H1 (cell line): ENCODE measurements around the gene CLDN3. TPM values are rescaled to one million over a fixed set of nuclear protein-coding genes. Genes with fewer than 3 reads are reported as not detected.

Source experiments
- BACH1 ChIP-seq: IDR thresholded peaks from 2 replicates; pipeline ENCODE4 v1.6.1; 2012; ENCODE audit warnings: low read length, improper control_type of control experiment
- BRCA1 ChIP-seq: IDR thresholded peaks from 2 replicates; pipeline ENCODE4 v1.6.1; 2012; ENCODE audit warnings: low read depth, low read length, improper control_type of control experiment
- CHD1 ChIP-seq: IDR thresholded peaks from 2 replicates; pipeline ENCODE4 v1.6.1; 2012; ENCODE audit warnings: low read depth, low read length, improper control_type of control experiment
- CHD2 ChIP-seq: IDR thresholded peaks from 2 replicates; pipeline ENCODE4 v1.6.1; 2012; ENCODE audit warnings: low read length, improper control_type of control experiment
- CTBP2 ChIP-seq: IDR thresholded peaks from 2 replicates; pipeline ENCODE4 v1.7.0; 2011; ENCODE audit warnings: borderline replicate concordance, mild to moderate bottlenecking, moderate library complexity, mixed read lengths, low read length; ENCODE audit not compliant: insufficient read depth, insufficient read length
- EZH2 ChIP-seq: fragments of 200-600 bp; sonication (generic); IDR thresholded peaks from 2 replicates; pipeline ENCODE4 v1.7.1; 2012; ENCODE audit warnings: low read depth, mild to moderate bottlenecking, moderate library complexity, low read length, inconsistent platforms; ENCODE audit not compliant: severe bottlenecking
- JUN ChIP-seq: IDR thresholded peaks from 2 replicates; pipeline ENCODE4 v1.6.1; 2011; ENCODE audit warnings: low read depth, mild to moderate bottlenecking, improper control_type of control experiment, low read length
- KDM1A ChIP-seq: fragments of 200-600, 300-600 bp; sonication (generic); IDR thresholded peaks from 2 replicates; pipeline ENCODE4 v1.7.1; 2016; ENCODE audit warnings: mild to moderate bottlenecking, low read length, borderline replicate concordance
- KDM5A ChIP-seq: fragments of 200-600 bp; IDR thresholded peaks from 2 replicates; pipeline ENCODE4 v1.7.1; 2012; ENCODE audit warnings: mild to moderate bottlenecking, low read length, inconsistent platforms, mixed read lengths
- MAFK ChIP-seq: IDR thresholded peaks from 2 replicates; pipeline ENCODE4 v1.6.1; 2012; ENCODE audit warnings: low read depth, mild to moderate bottlenecking, improper control_type of control experiment, low read length
- NANOG ChIP-seq: IDR thresholded peaks from 2 replicates; pipeline ENCODE4 v1.6.1; 2011; ENCODE audit warnings: low read length, low read depth, mild to moderate bottlenecking, inconsistent platforms; ENCODE audit not compliant: insufficient read depth, poor library complexity, severe bottlenecking
- POU5F1 ChIP-seq: IDR thresholded peaks from 2 replicates; pipeline ENCODE4 v1.6.1; 2011; ENCODE audit warnings: low read depth, mild to moderate bottlenecking, low read length, moderate library complexity
- RAD21 ChIP-seq, 2 experiments: IDR thresholded peaks in 1 of 2; conservative IDR thresholded peaks in 1 of 2; 2 replicates each; pipeline ENCODE4 v1.6.1; 2011; ENCODE audit warnings: low read depth in 2 of 2, low read length in 2 of 2, improper control_type of control experiment in 1 of 2, inconsistent platforms in 1 of 2, mild to moderate bottlenecking in 1 of 2, moderate library complexity in 1 of 2
- SAP30 ChIP-seq: fragments of 300-600 bp; sonication (generic); IDR thresholded peaks from 2 replicates; pipeline ENCODE4 v1.7.1; 2012; ENCODE audit warnings: low read length, moderate library complexity, mild to moderate bottlenecking, inconsistent platforms; ENCODE audit not compliant: insufficient read depth, insufficient replicate concordance
- SIN3A ChIP-seq, 2 experiments: IDR thresholded peaks in 1 of 2; conservative IDR thresholded peaks in 1 of 2; 2 replicates each; pipeline ENCODE4 v1.6.1; 2011 to 2012; ENCODE audit warnings: low read length in 2 of 2, improper control_type of control experiment in 1 of 2, low read depth in 1 of 2, mild to moderate bottlenecking in 1 of 2
- SRF ChIP-seq: IDR thresholded peaks from 2 replicates; pipeline ENCODE4 v1.6.1; 2011; ENCODE audit warnings: mild to moderate bottlenecking, low read depth, low read length, moderate library complexity
- TCF12 ChIP-seq: IDR thresholded peaks from 2 replicates; pipeline ENCODE4 v1.6.1; 2011; ENCODE audit warnings: low read depth, mild to moderate bottlenecking, low read length
- polyA plus RNA-seq, 7 experiments: library from polyadenylated mRNA; depleted of rRNA in 3 of 7; stranded (reverse) in 5 of 7; unstranded in 2 of 7; fragments of >200 nt in 5 of 7; fragments of 200-250 nt in 2 of 7; gene quantifications; 1 replicate in 5 of 7; 2 replicates in 1 of 7; 4 replicates in 1 of 7; pipeline versions ENCODE4 v1.2.1 to v1.2.3, GENCODE V29; 2011 to 2013; ENCODE audit warnings: missing spikeins in 2 of 7, mixed read lengths in 2 of 7
- total RNA-seq: library from RNA; stranded (reverse); fragmentation: NEBNext Ultra II Directional; extraction: Animal tissue kit (Norgen Biotek cat#: 25700); gene quantifications from 2 replicates; pipeline ENCODE4 v1.2.1, GENCODE V29; 2021
- TF ChIP-seq, protein P1 (sequence below), 3 experiments: IDR thresholded peaks; 1 replicate in 2 of 3; 2 replicates in 1 of 3; pipeline versions ENCODE4 v1.5.1 to v1.6.1; 2011; ENCODE audit warnings: low read length in 3 of 3, mild to moderate bottlenecking in 3 of 3, inconsistent platforms in 2 of 3, low read depth in 1 of 3, moderate library complexity in 1 of 3; ENCODE audit not compliant: insufficient read depth in 1 of 3; ENCODE audit errors: control extremely low read depth in 1 of 3
- TF ChIP-seq, protein P2 (sequence below): IDR thresholded peaks from 2 replicates; pipeline ENCODE4 v1.6.1; 2011; ENCODE audit warnings: low read length, improper control_type of control experiment

CLDN3 gene
- total and polyA plus RNA-seq, 2 of the 8 experiments (the other 6 are each of a cell fraction or from before 2014, with no cell fraction given), result 19.1 to 65.2 TPM

DNA sequence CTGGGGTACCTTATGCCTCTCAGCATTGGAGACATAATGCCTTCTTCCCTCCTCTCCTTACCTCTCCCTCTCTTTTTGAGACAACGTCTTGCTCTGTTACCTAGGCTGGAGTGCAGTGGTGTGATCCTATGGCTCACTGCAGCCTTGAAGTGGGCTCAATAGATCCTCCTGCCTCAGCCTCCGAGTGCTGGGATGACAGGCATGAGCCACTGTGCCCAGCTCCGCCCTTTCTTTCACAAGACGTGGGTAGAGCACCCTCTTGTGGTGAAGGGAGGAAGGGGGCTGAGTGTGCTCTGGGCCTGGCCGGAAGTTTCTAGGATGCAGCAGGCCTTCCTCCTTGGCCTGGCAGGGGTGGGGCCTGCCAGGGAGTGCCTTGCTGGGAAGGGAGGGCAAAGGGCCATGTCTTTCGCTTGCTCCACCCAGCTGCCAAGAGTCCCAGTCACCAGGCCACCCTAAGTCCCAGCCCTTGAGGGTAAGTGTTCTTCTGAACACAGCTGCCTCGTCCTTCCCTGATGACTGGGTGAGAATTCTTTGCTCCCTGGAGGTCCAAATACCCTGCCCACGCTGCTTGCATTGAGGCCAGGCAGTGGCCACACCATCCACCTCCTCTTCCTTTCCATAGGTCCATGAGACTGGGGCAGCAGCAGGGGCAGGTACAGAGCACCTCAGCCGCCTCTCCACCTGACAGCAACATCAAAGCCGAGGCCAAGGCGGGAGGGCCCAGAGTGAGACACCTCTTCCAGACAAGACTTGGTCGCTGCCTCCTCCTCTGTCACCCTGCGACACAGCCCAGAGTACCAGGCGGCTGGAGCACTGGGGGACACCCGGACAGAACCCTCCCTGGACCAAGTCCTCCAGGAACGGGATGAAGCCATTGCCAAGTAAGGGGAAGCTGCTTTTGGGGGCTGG, 35.2 kb downstream of the CLDN3 start (continued):
- TF ChIP-seq, protein P1, sequence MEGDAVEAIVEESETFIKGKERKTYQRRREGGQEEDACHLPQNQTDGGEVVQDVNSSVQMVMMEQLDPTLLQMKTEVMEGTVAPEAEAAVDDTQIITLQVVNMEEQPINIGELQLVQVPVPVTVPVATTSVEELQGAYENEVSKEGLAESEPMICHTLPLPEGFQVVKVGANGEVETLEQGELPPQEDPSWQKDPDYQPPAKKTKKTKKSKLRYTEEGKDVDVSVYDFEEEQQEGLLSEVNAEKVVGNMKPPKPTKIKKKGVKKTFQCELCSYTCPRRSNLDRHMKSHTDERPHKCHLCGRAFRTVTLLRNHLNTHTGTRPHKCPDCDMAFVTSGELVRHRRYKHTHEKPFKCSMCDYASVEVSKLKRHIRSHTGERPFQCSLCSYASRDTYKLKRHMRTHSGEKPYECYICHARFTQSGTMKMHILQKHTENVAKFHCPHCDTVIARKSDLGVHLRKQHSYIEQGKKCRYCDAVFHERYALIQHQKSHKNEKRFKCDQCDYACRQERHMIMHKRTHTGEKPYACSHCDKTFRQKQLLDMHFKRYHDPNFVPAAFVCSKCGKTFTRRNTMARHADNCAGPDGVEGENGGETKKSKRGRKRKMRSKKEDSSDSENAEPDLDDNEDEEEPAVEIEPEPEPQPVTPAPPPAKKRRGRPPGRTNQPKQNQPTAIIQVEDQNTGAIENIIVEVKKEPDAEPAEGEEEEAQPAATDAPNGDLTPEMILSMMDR (IDR thresholded peaks at IDR 0.05; ENCODE audit: control extremely low read depth in 1 of 3, insufficient read depth in 1 of 3, low read depth in 1 of 3, low read length in 3 of 3), result peak in 2 of 3 experiments; percentile 85 to 99; a peak in 3 of 4 replicates
- TF ChIP-seq BRCA1, result no peak
- TF ChIP-seq MAFK, result no peak
- peak; percentile 91 to 95 for TF ChIP-seq RAD21 (IDR thresholded peaks at IDR 0.05 in 1 of 2, conservative IDR thresholded peaks at IDR 0.05 in 1 of 2; ENCODE audit: low read depth in 2 of 2, low read length in 2 of 2)
- no peak for TF ChIP-seq KDM1A
- TF ChIP-seq SIN3A (conservative IDR thresholded peaks at IDR 0.05 in 1 of 2, IDR thresholded peaks at IDR 0.05 in 1 of 2; ENCODE audit: low read depth in 1 of 2, low read length in 2 of 2), result no peak
- no peak for TF ChIP-seq TCF12
- TF ChIP-seq KDM5A, result no peak
- TF ChIP-seq, protein P2, sequence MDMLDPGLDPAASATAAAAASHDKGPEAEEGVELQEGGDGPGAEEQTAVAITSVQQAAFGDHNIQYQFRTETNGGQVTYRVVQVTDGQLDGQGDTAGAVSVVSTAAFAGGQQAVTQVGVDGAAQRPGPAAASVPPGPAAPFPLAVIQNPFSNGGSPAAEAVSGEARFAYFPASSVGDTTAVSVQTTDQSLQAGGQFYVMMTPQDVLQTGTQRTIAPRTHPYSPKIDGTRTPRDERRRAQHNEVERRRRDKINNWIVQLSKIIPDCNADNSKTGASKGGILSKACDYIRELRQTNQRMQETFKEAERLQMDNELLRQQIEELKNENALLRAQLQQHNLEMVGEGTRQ, result no peak; the same call in 1 of the 2 replicates
- no peak for TF ChIP-seq BACH1
- TF ChIP-seq CHD1, result no peak
- TF ChIP-seq POU5F1, result no peak
- TF ChIP-seq SRF, result no peak
- no peak for TF ChIP-seq NANOG
- no peak for TF ChIP-seq SAP30
- no peak for TF ChIP-seq JUN
- TF ChIP-seq EZH2, result no peak
- TF ChIP-seq CTBP2, result no peak
- TF ChIP-seq CHD2, result 0 out of 2 replicates have a peak, but pooled peaks have one; percentile 47
